Large intestine (tissue), 3 donors: Measurements from ENCODE around the gene HECW1. TPM values are rescaled to one million over a fixed set of nuclear protein-coding genes. Genes with fewer than 3 reads are reported as not detected.

Source experiments
- DNase-seq, 2 donors: peaks; one replicate each; pipeline versions ENCODE4 v3.0.0 to v3.0.0-alpha.2; 2013
- H3K27ac ChIP-seq: one replicate; pipeline ENCODE4 v1.5.1; 2013; ENCODE audit warnings: low read length
- H3K27me3 ChIP-seq: 2 replicates; pipeline ENCODE4 v1.6.1; 2013; ENCODE audit warnings: low read length; ENCODE audit not compliant: control insufficient read depth, insufficient read depth
- H3K36me3 ChIP-seq: 2 replicates; pipeline ENCODE4 v1.6.1; 2013; ENCODE audit warnings: low read length; ENCODE audit not compliant: control insufficient read depth, insufficient read depth
- H3K4me1 ChIP-seq: one replicate; pipeline ENCODE4 v1.6.1; 2013; ENCODE audit warnings: low read length; ENCODE audit not compliant: control insufficient read depth, insufficient read depth
- H3K4me3 ChIP-seq: one replicate; pipeline ENCODE4 v1.5.1; 2013; ENCODE audit warnings: low read length
- H3K9me3 ChIP-seq: one replicate; pipeline ENCODE4 v1.6.1; 2013; ENCODE audit warnings: mild to moderate bottlenecking, low read depth, low read length, moderate library complexity; ENCODE audit not compliant: control insufficient read depth
- WGBS: methylation state at CpG from one replicate; pipeline ENCODE4 v1.1.5; 2013; ENCODE audit warnings: low lambda C conversion rate; ENCODE audit not compliant: insufficient coverage; 5-methylcytosine and 5-hydroxymethylcytosine counted together
- polyA plus RNA-seq: library from polyadenylated mRNA; unstranded; fragments of 120-200 nt; gene quantifications from one replicate; pipeline ENCODE4 v1.2.1, GENCODE V29; 2013

The HECW1 gene
- polyA plus RNA-seq, 1 donor: 0.36 TPM

GRCh38 chr7:43385856-43386255, 273.4 kb downstream of the HECW1 start:
- no peak overlapping the region for H3K27ac ChIP-seq
- H3K27me3 ChIP-seq: no peaks in the 10 kb centered on the region
- no peak for DNase-seq
- H3K36me3 ChIP-seq: no peaks in the 10 kb centered on the region
- H3K9me3 ChIP-seq: no peaks in the 10 kb centered on the region
- H3K4me3 ChIP-seq: no peak overlapping the region
- no peaks in the 10 kb centered on the region for H3K4me1 ChIP-seq
- no CpG with 5 or more reads among the region's 2 CpGs for WGBS

GRCh38 chr7:43387932-43388331, 275.5 kb downstream of the HECW1 start:
- Histone ChIP-seq H3K9me3 (no peaks in the 10 kb centered on the region), H3K36me3 (no peaks in the 10 kb centered on the region), H3K4me3 (no peak overlapping the region), H3K27me3 (no peaks in the 10 kb centered on the region), H3K27ac (no peak overlapping the region), H3K4me1 (no peaks in the 10 kb centered on the region)
- WGBS: no CpG with 5 or more reads among the region's 3 CpGs
- no peak for DNase-seq

DNA sequence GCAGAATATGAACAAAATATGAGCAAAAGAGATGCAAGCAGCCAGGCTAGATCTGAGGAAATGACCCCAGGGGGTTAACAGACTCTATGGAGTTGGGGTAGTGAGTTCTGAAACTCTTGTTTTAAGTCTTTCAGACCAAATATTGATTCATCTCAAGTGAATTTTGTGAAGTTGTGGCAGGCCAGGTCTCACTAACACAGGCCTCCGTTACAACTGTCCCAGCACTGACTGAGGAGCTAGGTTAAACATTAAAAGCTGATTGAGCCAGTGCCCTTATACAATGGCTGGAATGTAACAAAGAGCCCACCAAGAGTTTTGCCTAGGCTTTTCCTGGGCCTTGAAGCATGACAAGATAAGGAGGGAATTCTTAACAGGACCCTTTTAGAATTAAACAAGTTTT, 278.1 kb downstream of the HECW1 start:
- Histone ChIP-seq H3K27ac (no peak overlapping the region), H3K4me1 (no peaks in the 10 kb centered on the region), H3K27me3 (no peaks in the 10 kb centered on the region), H3K4me3 (no peak overlapping the region), H3K9me3 (no peaks in the 10 kb centered on the region), H3K36me3 (no peaks in the 10 kb centered on the region)
- no peak for DNase-seq
- whole genome bisulfite sequencing: no CpG with 5 or more reads among the region's 1 CpG

GRCh38 chr7:43391518-43391917, 279.1 kb downstream of the HECW1 start:
- DNase-seq: no peak
- Histone ChIP-seq H3K9me3 (no peaks in the 10 kb centered on the region), H3K27ac (no peak overlapping the region), H3K36me3 (no peaks in the 10 kb centered on the region), H3K4me3 (no peak overlapping the region), H3K27me3 (no peaks in the 10 kb centered on the region), H3K4me1 (no peaks in the 10 kb centered on the region)
- no CpG with 5 or more reads among the region's 1 CpG for WGBS

DNA sequence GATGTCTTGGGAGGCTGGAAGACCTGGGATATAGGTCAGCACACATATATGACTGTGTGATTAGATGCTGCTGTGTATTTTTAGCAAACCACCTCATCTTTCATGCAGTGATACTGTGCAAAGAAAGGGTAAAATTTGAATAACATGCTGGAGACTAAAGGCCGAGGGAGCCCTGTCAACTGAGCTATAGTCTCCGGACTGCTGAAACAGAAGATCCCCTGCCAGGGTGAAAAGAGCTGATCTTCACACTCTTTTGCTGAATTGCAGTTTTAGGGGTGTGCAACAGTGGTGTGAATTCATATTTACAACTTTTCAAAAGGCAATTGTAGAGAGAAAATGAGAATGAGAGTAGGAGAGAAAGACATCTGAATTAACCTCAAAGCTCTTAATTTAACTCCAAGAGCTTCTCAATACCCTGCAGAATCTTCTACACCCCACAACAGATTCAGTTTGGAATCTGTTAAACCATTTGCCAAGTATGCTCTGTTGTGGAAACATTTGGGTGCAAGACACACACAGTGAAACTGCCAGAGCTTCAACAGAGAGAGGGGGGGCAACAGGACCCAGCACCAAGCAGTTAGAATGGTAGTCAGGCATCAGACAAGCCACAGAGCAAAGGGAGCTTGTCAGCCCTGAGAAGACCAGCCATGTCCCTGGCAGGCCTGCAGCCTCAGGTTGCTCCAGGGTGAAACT, 280.3 kb downstream of the HECW1 start:
- no peaks in the 10 kb centered on the region for H3K36me3 ChIP-seq
- H3K27me3 ChIP-seq: no peaks in the 10 kb centered on the region
- no peaks in the 10 kb centered on the region for H3K9me3 ChIP-seq
- H3K27ac ChIP-seq: no peak overlapping the region
- no CpG with 5 or more reads among the region's 2 CpGs for WGBS
- H3K4me1 ChIP-seq: no peaks in the 10 kb centered on the region
- H3K4me3 ChIP-seq: no peak overlapping the region
- no peak for DNase-seq

GRCh38 chr7:43394441-43395130, 282.1 kb downstream of the HECW1 start:
- WGBS: 100% methylated on average over 1 of the region's 7 CpGs
- no peak for DNase-seq

GRCh38 chr7:43395351-43395750, 282.9 kb downstream of the HECW1 start:
- Histone ChIP-seq H3K4me1 (no peaks in the 10 kb centered on the region), H3K36me3 (no peaks in the 10 kb centered on the region), H3K4me3 (no peak overlapping the region), H3K9me3 (no peaks in the 10 kb centered on the region), H3K27me3 (peaks cover 3% of the 10 kb centered on the region), H3K27ac (no peak overlapping the region)
- WGBS: no CpG with 5 or more reads among the region's 2 CpGs
- DNase-seq: no peak

More at GRCh38 chr7:43394441-43395130, 282.1 kb downstream of the HECW1 start:
- Histone ChIP-seq H3K27ac (no peak overlapping the region), H3K4me3 (no peak overlapping the region), H3K36me3 (no peaks in the 10 kb centered on the region), H3K9me3 (no peaks in the 10 kb centered on the region), H3K27me3 (peaks cover 3% of the 10 kb centered on the region), H3K4me1 (no peaks in the 10 kb centered on the region)

- H3K4me3 ChIP-seq: no peak overlapping the region
- H3K27me3 ChIP-seq: peaks cover 3% of the 10 kb centered on the region
- H3K36me3 ChIP-seq: no peaks in the 10 kb centered on the region
- DNase-seq: no peak
- WGBS: no CpG with 5 or more reads among the region's 2 CpGs
- H3K9me3 ChIP-seq: no peaks in the 10 kb centered on the region
- no peak overlapping the region for H3K27ac ChIP-seq
- no peaks in the 10 kb centered on the region for H3K4me1 ChIP-seq
These were observed 283.8 kb downstream of the HECW1 start for GRCh38 chr7:43396187-43396740.

DNA sequence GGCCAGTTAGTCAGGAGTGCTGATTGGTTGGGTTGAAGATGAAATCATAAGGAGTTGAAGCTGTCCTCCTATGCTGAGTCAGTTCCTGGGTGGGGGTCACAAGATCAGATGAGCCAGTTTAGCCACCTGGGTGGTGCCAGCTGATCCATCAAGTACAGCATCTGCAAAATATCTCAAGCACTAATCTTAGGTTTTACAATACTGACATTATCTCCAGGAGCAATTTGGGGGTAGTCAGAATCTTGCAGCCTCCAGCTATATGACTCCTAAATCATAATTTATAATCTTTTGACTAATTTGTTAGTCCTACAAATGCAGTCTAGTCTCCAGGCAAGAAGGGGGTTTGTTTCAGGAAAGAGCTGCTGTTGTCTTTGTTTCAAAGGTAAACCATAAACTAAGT, 286.4 kb downstream of the HECW1 start:
- Histone ChIP-seq H3K9me3 (no peaks in the 10 kb centered on the region), H3K4me1 (no peaks in the 10 kb centered on the region), H3K27me3 (peaks cover 3% of the 10 kb centered on the region), H3K36me3 (no peaks in the 10 kb centered on the region), H3K4me3 (no peak overlapping the region), H3K27ac (no peak overlapping the region)
- DNase-seq: no peak

- DNase-seq: no peak
- Histone ChIP-seq H3K4me3 (no peak overlapping the region), H3K36me3 (no peaks in the 10 kb centered on the region), H3K4me1 (no peaks in the 10 kb centered on the region), H3K27ac (no peak overlapping the region), H3K9me3 (no peaks in the 10 kb centered on the region), H3K27me3 (no peaks in the 10 kb centered on the region)
- no CpG with 5 or more reads among the region's 2 CpGs for WGBS
These were observed 293.5 kb downstream of the HECW1 start for GRCh38 chr7:43405948-43406347.
